HL-60/S4 (cell line): Measurements from ENCODE around the gene KIF18B.

Experiments used
- in situ Hi-C: fragments of 300-500 bp; cut with MboI; formaldehyde crosslinking; loops from 2 replicates; pipeline ENCODE4 v1.14.3; 2022; ENCODE audit warnings: low sequenced_read_pairs

Gene KIF18B

GRCh38 chr17:44907729-44908470, 39.7 kb downstream of the KIF18B start:
- in situ Hi-C loops: no loop called here

GRCh38 chr17:44906763-44907728, 40.5 kb downstream of the KIF18B start:
- in situ Hi-C loops: no loop called here

GRCh38 chr17:44906010-44906646, 41.4 kb downstream of the KIF18B start:
- in situ Hi-C loops: no loop called here

GRCh38 chr17:44905006-44906000, 42.3 kb downstream of the KIF18B start:
- in situ Hi-C loops: no loop called here

- in situ Hi-C loops: no loop called here
Observed at GRCh38 chr17:44904001-44904984, 43.3 kb downstream of the KIF18B start.

- in situ Hi-C loops: no loop called here
Observed at GRCh38 chr17:44903012-44903685, 44.4 kb downstream of the KIF18B start.

- in situ Hi-C loops: no loop called here
Observed at GRCh38 chr17:44902135-44902760, 45.3 kb downstream of the KIF18B start.

GRCh38 chr17:44901411-44901921, 46.1 kb downstream of the KIF18B start:
- in situ Hi-C loops: no loop called here

GRCh38 chr17:44900894-44901293, 46.7 kb downstream of the KIF18B start:
- in situ Hi-C loops: no loop called here

- in situ Hi-C loops: no loop called here
Observed at GRCh38 chr17:44899074-44899782, 48.3 kb downstream of the KIF18B start, which contains the start of gene EFTUD2. Gene EFTUD2, minus strand, starts transcription at chr17:44899445. Its CDS starts 4,924 bp downstream, at chr17:44894521.

GRCh38 chr17:44898768-44899073, 48.9 kb downstream of the KIF18B start:
- in situ Hi-C loops: no loop called here

- in situ Hi-C loops: no loop called here
Observed at GRCh38 chr17:44894642-44895041, 52.9 kb downstream of the KIF18B start.

- in situ Hi-C loops: no loop called here
Observed at GRCh38 chr17:44892250-44892649, 55.3 kb downstream of the KIF18B start.

GRCh38 chr17:44889003-44889402, 58.6 kb downstream of the KIF18B start:
- in situ Hi-C loops: no loop called here

GRCh38 chr17:44887971-44888954, 59.3 kb downstream of the KIF18B start:
- in situ Hi-C loops: no loop called here

- in situ Hi-C loops: no loop called here
Observed at GRCh38 chr17:44887016-44887415, 60.6 kb downstream of the KIF18B start.
